Stomach (tissue), 4 donors: ENCODE results near the gene MUC15.

Experiments used
- EP300 ChIP-seq: sonication (generic); formaldehyde crosslinking; IDR thresholded peaks from one replicate; pipeline ENCODE4 v1.6.1; 2017; ENCODE audit warnings: antibody characterized with exemption
- POLR2A ChIP-seq, 4 donors: fragments of 450-650 bp; IDR thresholded peaks; one replicate each; pipeline ENCODE4 v1.6.1; 2016; ENCODE audit warnings: antibody characterized with exemption in 4 of 4, control low read depth in 2 of 4, mild to moderate bottlenecking in 1 of 4, moderate library complexity in 1 of 4
- POLR2AphosphoS5 ChIP-seq, 3 donors: sonication (generic); formaldehyde crosslinking; IDR thresholded peaks; one replicate each; pipeline ENCODE4 v1.6.1; 2016; ENCODE audit warnings: antibody characterized with exemption in 3 of 3
- TF ChIP-seq, protein P1 (sequence below), 7 experiments: fragments of 450-650 bp in 4 of 7; fragments of 200-600 bp in 3 of 7; sonication (generic) in 3 of 7; IDR thresholded peaks; one replicate each; pipeline ENCODE4 v1.5.1; 2016 to 2019; ENCODE audit warnings: antibody characterized with exemption in 7 of 7, control low read depth in 2 of 7, mild to moderate bottlenecking in 1 of 7

DNA sequence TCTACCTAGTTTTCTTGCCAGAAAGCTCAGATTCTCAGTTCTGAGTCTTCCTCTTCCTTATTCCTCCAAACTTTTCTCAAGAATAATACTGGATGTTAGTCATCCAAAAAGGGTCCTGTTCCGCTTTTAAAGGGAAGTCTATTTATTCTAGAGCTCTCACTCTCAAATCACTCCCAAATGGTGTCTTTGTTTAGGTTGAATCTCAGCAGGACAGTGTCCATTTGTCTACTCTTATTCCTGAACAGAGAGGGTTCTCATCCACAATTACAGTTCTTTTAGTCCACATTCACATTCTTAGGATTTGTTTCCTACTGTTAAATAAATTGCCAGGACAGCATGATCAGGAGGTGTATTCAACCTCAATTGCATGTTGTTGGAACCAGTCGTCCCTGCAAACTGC lies 61.3 kb downstream of the MUC15 start:
- TF ChIP-seq EP300 (no peak), POLR2A (IDR thresholded peaks at IDR 0.05) (no peak), POLR2AphosphoS5 (IDR thresholded peaks at IDR 0.05) (no peak)
- TF ChIP-seq, protein P1, sequence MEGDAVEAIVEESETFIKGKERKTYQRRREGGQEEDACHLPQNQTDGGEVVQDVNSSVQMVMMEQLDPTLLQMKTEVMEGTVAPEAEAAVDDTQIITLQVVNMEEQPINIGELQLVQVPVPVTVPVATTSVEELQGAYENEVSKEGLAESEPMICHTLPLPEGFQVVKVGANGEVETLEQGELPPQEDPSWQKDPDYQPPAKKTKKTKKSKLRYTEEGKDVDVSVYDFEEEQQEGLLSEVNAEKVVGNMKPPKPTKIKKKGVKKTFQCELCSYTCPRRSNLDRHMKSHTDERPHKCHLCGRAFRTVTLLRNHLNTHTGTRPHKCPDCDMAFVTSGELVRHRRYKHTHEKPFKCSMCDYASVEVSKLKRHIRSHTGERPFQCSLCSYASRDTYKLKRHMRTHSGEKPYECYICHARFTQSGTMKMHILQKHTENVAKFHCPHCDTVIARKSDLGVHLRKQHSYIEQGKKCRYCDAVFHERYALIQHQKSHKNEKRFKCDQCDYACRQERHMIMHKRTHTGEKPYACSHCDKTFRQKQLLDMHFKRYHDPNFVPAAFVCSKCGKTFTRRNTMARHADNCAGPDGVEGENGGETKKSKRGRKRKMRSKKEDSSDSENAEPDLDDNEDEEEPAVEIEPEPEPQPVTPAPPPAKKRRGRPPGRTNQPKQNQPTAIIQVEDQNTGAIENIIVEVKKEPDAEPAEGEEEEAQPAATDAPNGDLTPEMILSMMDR (IDR thresholded peaks at IDR 0.05), result no peak
